H1 (cell line): ENCODE measurements around the gene MYO9B. TPM values are rescaled to one million over a fixed set of nuclear protein-coding genes. Genes with fewer than 3 reads are reported as not detected.

ENCODE experiments used
- CTCF ChIA-PET: fragments of 300-600 bp; sonication (Branson Sonifier 250); formaldehyde crosslinking; loops from one replicate; lab custom pipeline; 2021; ENCODE audit not compliant: partially characterized antibody; lab: Charles Lee
- POLR2A ChIA-PET: fragments of 300-600 bp; sonication (Branson Sonifier 250); formaldehyde crosslinking; loops from one replicate; lab custom pipeline; 2021; ENCODE audit warnings: inconsistent platforms; ENCODE audit not compliant: partially characterized antibody; lab: Charles Lee
- DNase-seq, 2 experiments: peaks; one replicate each; pipeline versions ENCODE4 v3.0.0 to v3.0.0-alpha.2; 2010 to 2022; ENCODE audit warnings: low spot score in 2 of 2, low read depth in 1 of 2, mixed read lengths in 1 of 2
- FAIRE-seq: peaks from 2 replicates; lab custom pipeline; 2011; peaks lifted over from hg19 to GRCh38; lab: Jason Lieb, UNC
- H2AFZ ChIP-seq: 2 replicates; pipeline ENCODE4 v1.8.1; 2012; ENCODE audit warnings: low read length, inconsistent platforms
- H2AK5ac ChIP-seq: 2 replicates; pipeline ENCODE4 v1.6.1; 2013; ENCODE audit warnings: low read depth, low read length
- H2BK120ac ChIP-seq: replicated peaks from 2 replicates; pipeline ENCODE3; 2013; ENCODE audit warnings: low read depth, low read length, inconsistent platforms
- H2BK12ac ChIP-seq: 2 replicates; pipeline ENCODE4 v1.6.1; 2013; ENCODE audit warnings: low read depth, low read length
- H2BK15ac ChIP-seq: 2 replicates; pipeline ENCODE4 v1.6.1; 2013; ENCODE audit warnings: low read length
- H2BK20ac ChIP-seq: 2 replicates; pipeline ENCODE4 v1.6.1; 2013; ENCODE audit warnings: low read length
- H2BK5ac ChIP-seq: 2 replicates; pipeline ENCODE4 v1.6.1; 2013; ENCODE audit warnings: low read depth, low read length
- H3K14ac ChIP-seq: 2 replicates; pipeline ENCODE4 v1.6.1; 2013; ENCODE audit warnings: inconsistent platforms; ENCODE audit not compliant: insufficient read length
- H3K18ac ChIP-seq: 2 replicates; pipeline ENCODE4 v1.6.1; 2013; ENCODE audit warnings: low read length; ENCODE audit errors: extremely low read depth
- H3K23ac ChIP-seq: 2 replicates; pipeline ENCODE4 v1.6.1; 2013; ENCODE audit warnings: inconsistent platforms; ENCODE audit not compliant: insufficient read length
- H3K23me2 ChIP-seq: 2 replicates; pipeline ENCODE4 v1.6.1; 2013; ENCODE audit warnings: low read depth, low read length
- H3K27ac ChIP-seq: 2 replicates; pipeline ENCODE4 v1.6.1; 2011; ENCODE audit warnings: low read depth, low read length, inconsistent platforms
- H3K27me3 ChIP-seq, 4 experiments: replicated peaks in 1 of 4; 1 replicate in 1 of 4; 2 replicates in 3 of 4; pipeline versions ENCODE4 v1.6.1 to v1.8.1; 2011 to 2013; ENCODE audit warnings: low read length in 3 of 4, mild to moderate bottlenecking in 3 of 4, inconsistent platforms in 2 of 4, mixed read lengths in 2 of 4, moderate library complexity in 1 of 4; ENCODE audit not compliant: control insufficient read depth in 3 of 4, insufficient read depth in 3 of 4; ENCODE audit errors: extremely low read depth in 1 of 4
- H3K36me3 ChIP-seq, 4 experiments: 2 replicates each; pipeline versions ENCODE4 v1.6.1 to v1.8.1; 2011 to 2013; ENCODE audit warnings: mild to moderate bottlenecking in 4 of 4, low read length in 3 of 4, moderate library complexity in 2 of 4, control low read depth in 1 of 4, inconsistent platforms in 1 of 4; ENCODE audit not compliant: insufficient read depth in 4 of 4, control insufficient read depth in 2 of 4
- H3K4ac ChIP-seq: replicated peaks from 2 replicates; pipeline ENCODE3; 2013; ENCODE audit warnings: low read length, low read depth, mixed read lengths, inconsistent platforms; ENCODE audit not compliant: insufficient read length
- H3K4me1 ChIP-seq, 4 experiments: replicated peaks in 1 of 4; 1 replicate in 1 of 4; 2 replicates in 3 of 4; pipeline versions ENCODE4 v1.6.1 to v1.8.1; 2011 to 2013; ENCODE audit warnings: low read length in 3 of 4, inconsistent platforms in 2 of 4, mixed read lengths in 1 of 4; ENCODE audit not compliant: insufficient read depth in 4 of 4, control insufficient read depth in 3 of 4
- H3K4me2 ChIP-seq, 2 experiments: 2 replicates each; pipeline versions ENCODE4 v1.6.1 to v1.8.1; 2011 to 2013; ENCODE audit warnings: low read depth in 2 of 2, low read length in 2 of 2, control low read depth in 1 of 2, inconsistent platforms in 1 of 2, mild to moderate bottlenecking in 1 of 2; ENCODE audit not compliant: insufficient read depth in 1 of 2
- H3K4me3 ChIP-seq, 4 experiments: fragments of 200-600, 300-600 bp in 1 of 4; sonication (generic), shearing (Covaris generic), sonication (Bioruptor Twin) in 1 of 4; 2 replicates each; pipeline versions ENCODE4 v1.5.1 to v1.8.1; 2011 to 2016; ENCODE audit warnings: low read length in 4 of 4, low read depth in 3 of 4, control low read depth in 2 of 4, inconsistent platforms in 2 of 4, mild to moderate bottlenecking in 2 of 4, mixed read lengths in 1 of 4, moderate library complexity in 1 of 4; ENCODE audit not compliant: insufficient read depth in 2 of 4; ENCODE audit errors: extremely low read depth in 1 of 4
- H3K56ac ChIP-seq: replicated peaks from 2 replicates; pipeline ENCODE3; 2013; ENCODE audit warnings: low read depth, mild to moderate bottlenecking, mixed read lengths, low read length, inconsistent platforms; ENCODE audit not compliant: insufficient read length
- H3K79me1 ChIP-seq: 2 replicates; pipeline ENCODE4 v1.6.1; 2013; ENCODE audit warnings: low read depth, low read length, control low read depth
- H3K79me2 ChIP-seq, 2 experiments: 2 replicates each; pipeline versions ENCODE4 v1.6.1 to v1.8.1; 2012 to 2013; ENCODE audit warnings: low read length in 2 of 2, mild to moderate bottlenecking in 2 of 2, inconsistent platforms in 1 of 2; ENCODE audit not compliant: insufficient read depth in 2 of 2, control insufficient read depth in 1 of 2
- H3K9ac ChIP-seq, 4 experiments: replicated peaks in 1 of 4; 1 replicate in 1 of 4; 2 replicates in 3 of 4; pipeline versions ENCODE4 v1.6.1 to v1.8.1; 2011 to 2013; ENCODE audit warnings: low read depth in 3 of 4, low read length in 3 of 4, control low read depth in 2 of 4, mild to moderate bottlenecking in 2 of 4, moderate library complexity in 2 of 4, inconsistent platforms in 1 of 4; ENCODE audit errors: extremely low read depth in 1 of 4
- H3K9me3 ChIP-seq, 2 experiments: 2 replicates each; pipeline versions ENCODE4 v1.6.1 to v1.8.1; 2012 to 2013; ENCODE audit warnings: mild to moderate bottlenecking in 2 of 2, moderate library complexity in 2 of 2, control low read depth in 1 of 2, inconsistent platforms in 1 of 2, low read depth in 1 of 2, low read length in 1 of 2, mixed read lengths in 1 of 2; ENCODE audit not compliant: insufficient read depth in 2 of 2
- H4K20me1 ChIP-seq, 2 experiments: replicated peaks in 1 of 2; 2 replicates each; pipeline versions ENCODE3 to v1.8.1; 2011 to 2013; ENCODE audit warnings: inconsistent platforms in 2 of 2, low read length in 2 of 2, mild to moderate bottlenecking in 1 of 2; ENCODE audit not compliant: insufficient read depth in 2 of 2, control insufficient read depth in 1 of 2
- H4K5ac ChIP-seq: 2 replicates; pipeline ENCODE4 v1.6.1; 2013; ENCODE audit warnings: low read length, low read depth, mixed read lengths, inconsistent platforms; ENCODE audit not compliant: insufficient read length
- H4K8ac ChIP-seq: 2 replicates; pipeline ENCODE4 v1.8.0; 2013; ENCODE audit warnings: mild to moderate bottlenecking, moderate library complexity, low read length, inconsistent platforms; ENCODE audit not compliant: insufficient read depth; ENCODE audit errors: extremely low read depth
- H4K91ac ChIP-seq: replicated peaks from 2 replicates; pipeline ENCODE3; 2013; ENCODE audit warnings: low read length, mixed read lengths, inconsistent platforms; ENCODE audit not compliant: insufficient read length
- WGBS, 2 experiments: shearing (Covaris generic) in 1 of 2; methylation state at CpG; one replicate each; pipeline versions ENCODE4 v1.1.6 to v1.1.7; 2013 to 2015; ENCODE audit warnings: low lambda C conversion rate in 2 of 2, mixed read lengths in 2 of 2, inconsistent platforms in 1 of 2, low coverage in 1 of 2, missing lambda C conversion rate in 1 of 2; ENCODE audit not compliant: insufficient replicate concordance in 2 of 2, insufficient coverage in 1 of 2, insufficient read length in 1 of 2; ENCODE audit errors: extremely low coverage in 1 of 2, missing lambda C conversion rate in 1 of 2; 5-methylcytosine and 5-hydroxymethylcytosine counted together
- polyA plus RNA-seq, 7 experiments: library from polyadenylated mRNA; depleted of rRNA in 3 of 7; stranded (reverse) in 5 of 7; unstranded in 2 of 7; fragments of >200 nt in 5 of 7; fragments of 200-250 nt in 2 of 7; gene quantifications; 1 replicate in 5 of 7; 2 replicates in 1 of 7; 4 replicates in 1 of 7; pipeline versions ENCODE4 v1.2.1 to v1.2.3, GENCODE V29; 2011 to 2013; ENCODE audit warnings: missing spikeins in 2 of 7, mixed read lengths in 2 of 7
- total RNA-seq: library from RNA; stranded (reverse); fragmentation: NEBNext Ultra II Directional; extraction: Animal tissue kit (Norgen Biotek cat#: 25700); gene quantifications from 2 replicates; pipeline ENCODE4 v1.2.1, GENCODE V29; 2021
- TF ChIP-seq, protein P1 (sequence below), 3 experiments: IDR thresholded peaks; 1 replicate in 2 of 3; 2 replicates in 1 of 3; pipeline versions ENCODE4 v1.5.1 to v1.6.1; 2011; ENCODE audit warnings: low read length in 3 of 3, mild to moderate bottlenecking in 3 of 3, inconsistent platforms in 2 of 3, low read depth in 1 of 3, moderate library complexity in 1 of 3; ENCODE audit not compliant: insufficient read depth in 1 of 3; ENCODE audit errors: control extremely low read depth in 1 of 3

MYO9B gene
- total and polyA plus RNA-seq, 2 of the 8 experiments (the other 6 are each of a cell fraction or from before 2014, with no cell fraction given): 27.6 to 77.1 TPM

DNA sequence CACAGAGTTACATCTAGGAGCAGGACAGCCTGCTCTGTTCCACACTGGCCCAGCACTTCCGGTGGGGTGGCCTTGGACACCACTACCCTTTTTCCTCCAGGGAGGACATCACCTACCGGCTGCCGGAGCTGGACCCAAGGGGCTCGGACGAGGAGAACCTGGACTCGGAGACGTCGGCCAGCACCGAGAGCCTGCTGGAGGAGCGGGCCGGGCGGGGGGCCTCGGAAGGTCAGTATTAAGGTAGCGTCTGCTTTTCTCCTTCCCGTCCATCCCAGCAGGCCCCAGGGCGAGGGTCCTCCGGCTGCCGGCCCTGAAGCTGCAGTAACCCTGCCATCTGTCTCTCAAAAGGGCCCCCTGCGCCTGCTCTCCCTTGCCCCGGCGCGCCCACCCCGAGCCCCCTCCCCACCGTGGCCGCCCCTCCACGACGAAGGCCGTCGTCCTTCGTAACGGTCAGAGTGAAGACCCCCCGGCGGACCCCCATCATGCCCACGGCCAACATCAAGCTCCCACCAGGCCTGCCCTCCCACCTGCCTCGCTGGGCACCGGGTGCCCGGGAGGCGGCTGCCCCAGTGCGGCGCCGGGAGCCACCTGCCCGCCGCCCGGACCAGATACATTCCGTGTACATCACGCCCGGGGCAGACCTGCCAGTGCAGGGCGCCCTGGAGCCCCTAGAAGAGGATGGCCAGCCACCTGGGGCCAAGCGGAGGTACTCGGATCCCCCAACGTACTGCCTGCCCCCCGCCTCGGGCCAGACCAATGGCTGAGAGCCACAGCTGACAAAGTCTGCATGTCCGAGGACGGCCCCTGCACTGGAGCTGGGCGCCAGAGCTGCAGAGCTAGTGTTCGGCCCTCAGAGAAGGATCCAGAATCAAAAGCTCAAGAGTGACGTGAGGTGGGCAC lies 136.2 kb downstream of the MYO9B start:
- Histone ChIP-seq H3K4me3 (no peak overlapping the region), H3K14ac (no peak overlapping the region), H4K91ac (no peak overlapping the region), H3K9ac (no peak overlapping the region), H3K27ac (no peak overlapping the region), H2BK15ac (no peak overlapping the region), H4K8ac (peak overlapping the region; percentile 58; the same call in 1 of the 2 replicates), H3K23me2 (peaks cover 7% of the 10 kb centered on the region), H3K9me3 (no peaks in the 10 kb centered on the region), H3K36me3 (peaks cover 4 to 10% (median 6%) of the 10 kb centered on the region in 4 experiments; a peak in 6 of 8 replicates), H2BK12ac (no peak overlapping the region), H3K4ac (no peak overlapping the region), H3K56ac (no peak overlapping the region), H4K5ac (no peak overlapping the region), H2AK5ac (no peak overlapping the region), H2BK120ac (no peak overlapping the region), H2AFZ (no peak overlapping the region), H3K4me2 (no peak overlapping the region), H3K18ac (no peak overlapping the region), H3K79me1 (peaks cover 4% of the 10 kb centered on the region), H3K23ac (no peak overlapping the region), H2BK20ac (no peak overlapping the region), H2BK5ac (no peak overlapping the region), H3K79me2 (no peaks in the 10 kb centered on the region; a peak in 1 of 4 replicates), H4K20me1 (no peaks in the 10 kb centered on the region), H3K4me1 (peaks cover 0 to 21% (median 12%) of the 10 kb centered on the region in 4 experiments; a peak in 6 of 7 replicates), H3K27me3 (no peaks in the 10 kb centered on the region)
- TF ChIP-seq, protein P1, sequence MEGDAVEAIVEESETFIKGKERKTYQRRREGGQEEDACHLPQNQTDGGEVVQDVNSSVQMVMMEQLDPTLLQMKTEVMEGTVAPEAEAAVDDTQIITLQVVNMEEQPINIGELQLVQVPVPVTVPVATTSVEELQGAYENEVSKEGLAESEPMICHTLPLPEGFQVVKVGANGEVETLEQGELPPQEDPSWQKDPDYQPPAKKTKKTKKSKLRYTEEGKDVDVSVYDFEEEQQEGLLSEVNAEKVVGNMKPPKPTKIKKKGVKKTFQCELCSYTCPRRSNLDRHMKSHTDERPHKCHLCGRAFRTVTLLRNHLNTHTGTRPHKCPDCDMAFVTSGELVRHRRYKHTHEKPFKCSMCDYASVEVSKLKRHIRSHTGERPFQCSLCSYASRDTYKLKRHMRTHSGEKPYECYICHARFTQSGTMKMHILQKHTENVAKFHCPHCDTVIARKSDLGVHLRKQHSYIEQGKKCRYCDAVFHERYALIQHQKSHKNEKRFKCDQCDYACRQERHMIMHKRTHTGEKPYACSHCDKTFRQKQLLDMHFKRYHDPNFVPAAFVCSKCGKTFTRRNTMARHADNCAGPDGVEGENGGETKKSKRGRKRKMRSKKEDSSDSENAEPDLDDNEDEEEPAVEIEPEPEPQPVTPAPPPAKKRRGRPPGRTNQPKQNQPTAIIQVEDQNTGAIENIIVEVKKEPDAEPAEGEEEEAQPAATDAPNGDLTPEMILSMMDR (IDR thresholded peaks at IDR 0.05; ENCODE audit: control extremely low read depth in 1 of 3, insufficient read depth in 1 of 3, low read depth in 1 of 3, low read length in 3 of 3): no peak
- FAIRE-seq (no peak), DNase-seq (no peak)
- WGBS, 2 experiments: 97% methylated on average over 41 of the region's 58 CpGs; no CpG with 5 or more reads in 1 of the 2 experiments
- ChIA-PET POLR2A (interaction anchor here (0.6 to 1.4 kb wide), 6 partner anchors 9 to 90 kb away, joined by 3 to 5 read pairs (median 3); partner anchors contain the start of gene ANKLE1), CTCF (interaction anchor here (0.6 to 0.9 kb wide), 2 partner anchors 47 to 143 kb away, joined by 3 to 4 read pairs; no protein-coding TSS in a partner anchor)
